MCF 10A (cell line): Measurements from ENCODE around the gene SEC11C. TPM values are rescaled to one million over a fixed set of nuclear protein-coding genes. Genes with fewer than 3 reads are reported as not detected.

ENCODE experiments used
- BruUV-seq: library from RNA; stranded (reverse); fragments of 400-500 nt; replicated peaks from 2 replicates; lab custom pipeline; 2021; lab: Mats Ljungman, UMichigan
- CTCF ChIA-PET: fragments of 300-600 bp; sonication (Branson Sonifier 250); formaldehyde crosslinking; extraction: SDS; loops from one replicate; lab custom pipeline; 2021; ENCODE audit warnings: antibody characterized with exemption, inconsistent platforms; lab: Yijun Ruan, JAX
- POLR2A ChIA-PET: fragments of 300-600, 350-650 bp; sonication (Branson Sonifier 250); formaldehyde crosslinking; extraction: SDS; loops from one replicate; lab custom pipeline; 2020; ENCODE audit warnings: antibody characterized with exemption, inconsistent platforms; lab: Yijun Ruan, JAX
- DNase-seq: peaks from one replicate; pipeline ENCODE4 v3.0.0-alpha.2; 2018; ENCODE audit not compliant: unreplicated experiment
- H3K27ac Mint-ChIP-seq: one replicate; pipeline ENCODE4 v1.8.0; 2022; ENCODE audit warnings: mild to moderate bottlenecking, low read depth, mixed read lengths; ENCODE audit not compliant: unreplicated experiment
- H3K27me3 Mint-ChIP-seq: one replicate; pipeline ENCODE4 v1.8.0; 2022; ENCODE audit warnings: mixed read lengths; ENCODE audit not compliant: insufficient read depth, unreplicated experiment
- H3K36me3 Mint-ChIP-seq: one replicate; pipeline ENCODE4 v1.8.0; 2022; ENCODE audit warnings: mild to moderate bottlenecking, moderate library complexity, mixed read lengths; ENCODE audit not compliant: insufficient read depth, unreplicated experiment
- H3K4me1 Mint-ChIP-seq: one replicate; pipeline ENCODE4 v1.8.0; 2022; ENCODE audit warnings: mixed read lengths; ENCODE audit not compliant: insufficient read depth, unreplicated experiment
- H3K4me3 Mint-ChIP-seq: one replicate; pipeline ENCODE4 v1.8.0; 2022; ENCODE audit warnings: mild to moderate bottlenecking, moderate library complexity, mixed read lengths; ENCODE audit not compliant: unreplicated experiment
- H3K9me3 Mint-ChIP-seq: one replicate; pipeline ENCODE4 v1.8.0; 2022; ENCODE audit warnings: mixed read lengths; ENCODE audit not compliant: unreplicated experiment
- intact Hi-C: fragments of 100-400 bp; cut with micrococcal nuclease; formaldehyde crosslinking; loops from 2 replicates; pipeline ENCODE4 v1.14.1; 2022
- total RNA-seq: library from RNA; stranded (reverse); gene quantifications from 2 replicates; pipeline ENCODE4 v1.2.3, GENCODE V29; 2022
- TF ChIP-seq, protein P1 (sequence below): fragments of 200-600 bp; IDR thresholded peaks from one replicate; pipeline ENCODE4 v1.8.0; 2022; ENCODE audit warnings: antibody characterized with exemption, mild to moderate bottlenecking; ENCODE audit not compliant: unreplicated experiment

Gene SEC11C
- total RNA-seq, 1 experiment from 2014 or later: 168 TPM

DNA sequence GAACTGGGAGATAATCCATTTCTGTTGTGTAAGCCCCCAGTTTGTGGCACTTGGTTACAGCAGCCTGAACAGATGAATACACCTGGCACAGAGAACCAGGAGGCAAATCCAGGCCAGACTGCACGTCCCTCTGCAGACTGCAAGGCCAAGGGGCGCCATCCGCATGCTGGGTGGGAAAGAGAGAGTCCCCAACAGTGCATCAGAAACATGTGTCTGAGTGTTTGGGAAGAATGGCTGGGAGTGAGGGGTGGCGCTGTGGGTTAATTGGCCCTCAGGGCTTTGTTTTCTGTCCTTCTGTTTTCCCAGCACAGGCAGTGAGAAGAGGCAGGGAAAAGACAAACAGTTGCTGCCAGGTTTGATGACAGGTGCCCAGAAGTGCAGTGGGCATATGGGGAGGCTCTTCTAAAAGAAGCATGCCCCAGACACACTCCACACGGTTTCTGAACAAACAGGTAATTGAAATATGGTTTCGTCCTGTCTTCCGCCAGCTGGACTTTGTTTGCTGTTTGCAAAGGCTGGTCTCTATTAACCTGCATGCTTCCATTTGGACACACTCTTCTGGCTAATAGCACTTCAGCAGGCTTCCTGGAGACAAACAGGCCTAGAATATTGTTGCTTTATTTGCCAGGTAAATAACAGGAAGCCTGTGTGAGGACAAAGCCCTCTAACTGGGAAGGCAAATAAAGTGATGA, 43.4 kb upstream of the SEC11C start:
- H3K9me3 Mint-ChIP-seq: no peaks in the 10 kb centered on the region
- no peak overlapping the region for H3K4me3 Mint-ChIP-seq
- peaks cover 70% of the 10 kb centered on the region for H3K27me3 Mint-ChIP-seq
- POLR2A ChIA-PET: no interaction called here
- H3K4me1 Mint-ChIP-seq: no peaks in the 10 kb centered on the region
- intact Hi-C loops: no loop called here
- DNase-seq: no peak
- H3K27ac Mint-ChIP-seq: no peak overlapping the region
- BruUV-seq: no TSS peak
- H3K36me3 Mint-ChIP-seq: no peaks in the 10 kb centered on the region
- TF ChIP-seq, protein P1, sequence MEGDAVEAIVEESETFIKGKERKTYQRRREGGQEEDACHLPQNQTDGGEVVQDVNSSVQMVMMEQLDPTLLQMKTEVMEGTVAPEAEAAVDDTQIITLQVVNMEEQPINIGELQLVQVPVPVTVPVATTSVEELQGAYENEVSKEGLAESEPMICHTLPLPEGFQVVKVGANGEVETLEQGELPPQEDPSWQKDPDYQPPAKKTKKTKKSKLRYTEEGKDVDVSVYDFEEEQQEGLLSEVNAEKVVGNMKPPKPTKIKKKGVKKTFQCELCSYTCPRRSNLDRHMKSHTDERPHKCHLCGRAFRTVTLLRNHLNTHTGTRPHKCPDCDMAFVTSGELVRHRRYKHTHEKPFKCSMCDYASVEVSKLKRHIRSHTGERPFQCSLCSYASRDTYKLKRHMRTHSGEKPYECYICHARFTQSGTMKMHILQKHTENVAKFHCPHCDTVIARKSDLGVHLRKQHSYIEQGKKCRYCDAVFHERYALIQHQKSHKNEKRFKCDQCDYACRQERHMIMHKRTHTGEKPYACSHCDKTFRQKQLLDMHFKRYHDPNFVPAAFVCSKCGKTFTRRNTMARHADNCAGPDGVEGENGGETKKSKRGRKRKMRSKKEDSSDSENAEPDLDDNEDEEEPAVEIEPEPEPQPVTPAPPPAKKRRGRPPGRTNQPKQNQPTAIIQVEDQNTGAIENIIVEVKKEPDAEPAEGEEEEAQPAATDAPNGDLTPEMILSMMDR: no peak
- CTCF ChIA-PET: no interaction called here

DNA sequence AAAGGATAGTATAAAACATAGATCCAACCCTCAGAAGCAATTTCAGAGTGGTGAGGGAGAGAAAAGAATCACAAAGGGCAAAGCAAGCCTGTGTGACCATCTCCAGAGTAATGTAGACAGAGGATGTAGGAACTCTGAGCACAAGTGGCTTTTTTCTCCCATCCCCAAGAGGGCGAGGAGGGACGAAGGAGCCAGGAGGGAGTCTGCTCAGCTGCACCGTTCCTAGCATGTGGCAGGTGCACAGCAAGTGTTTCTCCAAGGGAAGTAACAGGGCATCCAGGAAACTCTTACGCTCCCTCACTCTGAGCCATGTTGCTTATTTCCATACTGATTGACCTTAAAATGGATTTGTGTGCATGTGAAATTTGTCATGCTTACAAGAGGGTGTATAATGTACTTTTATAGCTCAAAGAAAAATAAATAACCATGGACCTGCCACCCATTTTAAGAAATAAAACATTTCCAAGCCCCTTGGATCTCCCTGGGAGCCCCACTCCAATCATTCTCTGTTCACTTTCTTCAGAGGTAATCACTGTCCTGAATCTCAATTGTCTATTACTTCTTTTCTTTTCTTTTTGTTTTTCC, 37.8 kb upstream of the SEC11C start:
- H3K27me3 Mint-ChIP-seq: peaks cover 93% of the 10 kb centered on the region

DNA sequence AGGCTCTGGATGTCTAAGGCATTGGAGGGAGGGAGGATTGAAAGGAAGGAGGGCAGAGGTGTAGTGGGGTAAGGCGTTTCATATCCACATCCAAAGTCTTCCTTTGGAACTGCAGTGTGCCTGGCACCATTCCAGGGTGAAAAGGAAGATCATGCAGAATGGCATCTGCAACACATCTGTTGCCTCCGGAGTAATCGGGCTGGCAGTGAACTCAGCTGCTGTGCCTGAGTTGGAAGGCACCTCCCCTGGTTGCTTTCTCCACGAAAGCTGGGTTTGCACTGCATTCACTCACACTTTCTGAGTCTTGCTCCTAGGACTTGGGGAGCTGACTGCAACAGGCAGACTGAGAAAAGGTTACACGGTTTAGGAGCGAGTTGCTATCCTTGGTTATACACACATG, 30.3 kb upstream of the SEC11C start:
- Mint-ChIP-seq H3K27ac (no peak overlapping the region), H3K36me3 (no peaks in the 10 kb centered on the region), H3K27me3 (peaks cover 100% of the 10 kb centered on the region), H3K4me1 (no peaks in the 10 kb centered on the region), H3K4me3 (no peak overlapping the region), H3K9me3 (no peaks in the 10 kb centered on the region)
- intact Hi-C loops: no loop called here
- ChIA-PET CTCF (no interaction called here), POLR2A (interaction anchor here (0.6 kb wide), 1 partner anchor 14 kb away, joined by 3 read pairs; no protein-coding TSS in a partner anchor)
- TF ChIP-seq, protein P1: no peak
- BruUV-seq: no TSS peak
- no peak for DNase-seq

More for the DNA sequence above, 37.8 kb upstream of the SEC11C start:
- no peaks in the 10 kb centered on the region for H3K9me3 Mint-ChIP-seq
- no peaks in the 10 kb centered on the region for H3K4me1 Mint-ChIP-seq
- H3K36me3 Mint-ChIP-seq: no peaks in the 10 kb centered on the region
- no peak overlapping the region for H3K4me3 Mint-ChIP-seq
- ChIA-PET POLR2A (interaction anchor here (0.6 kb wide), 1 partner anchor 22 kb away, joined by 3 read pairs; no protein-coding TSS in a partner anchor), CTCF (no interaction called here)
- no TSS peak for BruUV-seq
- no peak overlapping the region for H3K27ac Mint-ChIP-seq
- TF ChIP-seq, protein P1: no peak
- intact Hi-C loops: no loop called here
- DNase-seq: no peak

DNA sequence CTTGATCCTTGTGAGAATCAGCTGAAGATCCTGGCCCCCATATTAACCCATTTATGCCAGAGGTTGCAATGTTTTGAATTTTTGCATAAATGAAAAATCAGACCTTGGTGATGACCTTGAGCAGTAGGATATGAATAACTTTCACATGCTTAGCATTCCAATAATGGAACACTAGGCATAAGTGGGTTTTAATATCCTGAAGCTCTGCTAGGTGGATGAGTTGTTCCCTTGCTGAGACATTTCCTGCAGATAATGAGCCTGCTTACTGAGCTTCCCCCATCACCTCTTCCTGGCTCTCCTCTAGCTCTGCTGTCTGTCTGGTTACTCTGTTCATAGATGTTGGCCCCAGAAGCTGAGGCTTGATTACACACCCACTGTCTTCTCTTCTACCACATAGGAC, 25.5 kb upstream of the SEC11C start:
- no peak for DNase-seq
- Mint-ChIP-seq H3K27me3 (peaks cover 75% of the 10 kb centered on the region), H3K9me3 (no peaks in the 10 kb centered on the region), H3K36me3 (no peaks in the 10 kb centered on the region), H3K4me1 (no peaks in the 10 kb centered on the region), H3K27ac (no peak overlapping the region), H3K4me3 (no peak overlapping the region)
- TF ChIP-seq, protein P1: no peak
- no TSS peak for BruUV-seq
- ChIA-PET POLR2A (interaction anchor here (0.6 kb wide), 1 partner anchor 268 kb away, joined by 4 read pairs; no protein-coding TSS in a partner anchor), CTCF (interaction anchor here (0.8 to 1.0 kb wide), 2 partner anchors 26 to 30 kb away, joined by 3 read pairs; no protein-coding TSS in a partner anchor)
- intact Hi-C loops: no loop called here
